ENCODE data around the gene BZW2. TPM values are rescaled to one million over a fixed set of nuclear protein-coding genes. Genes with fewer than 3 reads are reported as not detected.
A peak's percentile ranks its signal among the peaks of the same experiment; 100 is the strongest.

BZW2 gene
- total RNA-seq, 6 experiments from 2014 or later: 9.6 to 25.3 (median 12.1) TPM

GRCh38 chr7:16667355-16667754 is 21.4 kb downstream of the BZW2 start:
- intact Hi-C loops (cut with DNase I): no loop called here
- Histone ChIP-seq H3K9me3 (no peaks in the 10 kb centered on the region), H3K4me1 (no peaks in the 10 kb centered on the region), H3K36me3 (no peaks in the 10 kb centered on the region), H3K4me3 (no peak overlapping the region), H3K27me3 (no peaks in the 10 kb centered on the region), H3K27ac (no peak overlapping the region)
- ATAC-seq (no peak), DNase-seq (no peak)
- TF ChIP-seq POLR2A (IDR thresholded peaks at IDR 0.05): no peak
- no peak for TF ChIP-seq CTCF (IDR thresholded peaks at IDR 0.05)
- 98% methylated on average over 3 of the region's 3 CpGs for WGBS (ENCODE audit: insufficient coverage, low coverage, low lambda C conversion rate, missing lambda C conversion rate)

- no peak for TF ChIP-seq CTCF (IDR thresholded peaks at IDR 0.05)
- WGBS (ENCODE audit: insufficient coverage, low coverage, low lambda C conversion rate, missing lambda C conversion rate): 64% methylated on average over 9 of the region's 11 CpGs
- intact Hi-C loops (cut with DNase I): no loop called here
- ATAC-seq: peak in 2 of 4 donors; percentile 39 to 45
- Histone ChIP-seq H3K4me3 (no peak overlapping the region), H3K27ac (no peak overlapping the region), H3K9me3 (no peaks in the 10 kb centered on the region), H3K27me3 (no peaks in the 10 kb centered on the region), H3K4me1 (no peaks in the 10 kb centered on the region), H3K36me3 (no peaks in the 10 kb centered on the region)
- DNase-seq: no peak
These were observed 22.3 kb downstream of the BZW2 start for GRCh38 chr7:16668049-16668858.

- Histone ChIP-seq H3K27me3 (no peaks in the 10 kb centered on the region), H3K9me3 (no peaks in the 10 kb centered on the region), H3K4me1 (no peaks in the 10 kb centered on the region), H3K4me3 (no peak overlapping the region), H3K27ac (no peak overlapping the region), H3K36me3 (no peaks in the 10 kb centered on the region)
- ATAC-seq (peak in 1 of 4 donors; percentile 28), DNase-seq (no peak)
- TF ChIP-seq POLR2A (IDR thresholded peaks at IDR 0.05) (no peak), CTCF (IDR thresholded peaks at IDR 0.05) (no peak)
- 93% methylated on average over 5 of the region's 5 CpGs for WGBS (ENCODE audit: insufficient coverage, low coverage, low lambda C conversion rate, missing lambda C conversion rate)
- intact Hi-C loops (cut with DNase I): no loop called here
These were observed 23.0 kb downstream of the BZW2 start for GRCh38 chr7:16668978-16669377.

- Histone ChIP-seq H3K36me3 (no peaks in the 10 kb centered on the region), H3K27ac (no peak overlapping the region), H3K9me3 (no peaks in the 10 kb centered on the region), H3K4me1 (no peaks in the 10 kb centered on the region), H3K4me3 (no peak overlapping the region), H3K27me3 (no peaks in the 10 kb centered on the region)
- WGBS (ENCODE audit: insufficient coverage, low coverage, low lambda C conversion rate, missing lambda C conversion rate): 96% methylated on average over 2 of the region's 2 CpGs
- ATAC-seq (no peak), DNase-seq (no peak)
- intact Hi-C loops (cut with DNase I): no loop called here
- TF ChIP-seq CTCF (IDR thresholded peaks at IDR 0.05) (no peak), POLR2A (IDR thresholded peaks at IDR 0.05) (no peak)
These were observed 23.6 kb downstream of the BZW2 start for GRCh38 chr7:16669581-16669980.

Measured in right lobe of liver (tissue), 6 donors.